NB4 (cell line): ENCODE data around the gene ANKRD33B.

ENCODE experiments used
- POLR2A ChIP-seq: IDR thresholded peaks from 2 replicates; pipeline ENCODE4 v1.6.1; 2011; ENCODE audit warnings: mild to moderate bottlenecking; ENCODE audit not compliant: insufficient read length; ENCODE audit errors: extremely low read depth
- TF ChIP-seq, protein P1 (sequence below): IDR thresholded peaks from one replicate; pipeline ENCODE4 v1.5.1; 2012; ENCODE audit warnings: low read depth, low read length
- TF ChIP-seq, protein P2 (sequence below): IDR thresholded peaks from 2 replicates; pipeline ENCODE4 v1.6.1; 2011; ENCODE audit warnings: low read depth, low read length

DNA sequence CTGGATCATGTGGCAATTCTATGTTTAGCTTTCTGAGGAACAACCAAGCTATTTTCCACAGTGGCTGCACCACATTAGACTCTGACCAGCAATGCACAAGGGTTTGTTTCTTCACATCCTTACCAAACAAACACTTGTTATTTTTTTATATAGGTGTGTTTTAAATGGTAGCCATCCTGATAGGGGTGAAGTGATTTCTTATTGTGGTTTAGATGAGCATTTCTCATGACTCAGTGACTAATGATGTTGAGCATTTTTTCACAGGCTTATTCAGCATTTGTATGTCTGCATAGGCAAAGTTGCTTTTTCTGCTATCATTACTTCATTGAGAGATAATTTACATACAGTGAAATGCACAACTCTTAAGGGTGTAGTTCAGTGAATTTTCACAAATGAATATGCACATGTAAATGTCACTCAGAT is 36.0 kb downstream of the ANKRD33B start:
- TF ChIP-seq POLR2A, result no peak
- TF ChIP-seq, protein P1, sequence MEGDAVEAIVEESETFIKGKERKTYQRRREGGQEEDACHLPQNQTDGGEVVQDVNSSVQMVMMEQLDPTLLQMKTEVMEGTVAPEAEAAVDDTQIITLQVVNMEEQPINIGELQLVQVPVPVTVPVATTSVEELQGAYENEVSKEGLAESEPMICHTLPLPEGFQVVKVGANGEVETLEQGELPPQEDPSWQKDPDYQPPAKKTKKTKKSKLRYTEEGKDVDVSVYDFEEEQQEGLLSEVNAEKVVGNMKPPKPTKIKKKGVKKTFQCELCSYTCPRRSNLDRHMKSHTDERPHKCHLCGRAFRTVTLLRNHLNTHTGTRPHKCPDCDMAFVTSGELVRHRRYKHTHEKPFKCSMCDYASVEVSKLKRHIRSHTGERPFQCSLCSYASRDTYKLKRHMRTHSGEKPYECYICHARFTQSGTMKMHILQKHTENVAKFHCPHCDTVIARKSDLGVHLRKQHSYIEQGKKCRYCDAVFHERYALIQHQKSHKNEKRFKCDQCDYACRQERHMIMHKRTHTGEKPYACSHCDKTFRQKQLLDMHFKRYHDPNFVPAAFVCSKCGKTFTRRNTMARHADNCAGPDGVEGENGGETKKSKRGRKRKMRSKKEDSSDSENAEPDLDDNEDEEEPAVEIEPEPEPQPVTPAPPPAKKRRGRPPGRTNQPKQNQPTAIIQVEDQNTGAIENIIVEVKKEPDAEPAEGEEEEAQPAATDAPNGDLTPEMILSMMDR, result no peak
- TF ChIP-seq, protein P2, sequence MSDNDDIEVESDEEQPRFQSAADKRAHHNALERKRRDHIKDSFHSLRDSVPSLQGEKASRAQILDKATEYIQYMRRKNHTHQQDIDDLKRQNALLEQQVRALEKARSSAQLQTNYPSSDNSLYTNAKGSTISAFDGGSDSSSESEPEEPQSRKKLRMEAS, result no peak
